Karpas-422 (cell line): ENCODE data around the gene SOAT2. TPM values are rescaled to one million over a fixed set of nuclear protein-coding genes. Genes with fewer than 3 reads are reported as not detected.

Source experiments
- DNase-seq: peaks from one replicate; pipeline ENCODE4 v3.0.0-alpha.2; 2015
- H2AFZ ChIP-seq: fragments of 200-600 bp; sonication (generic); 2 replicates; pipeline ENCODE4 v1.6.1; 2014; ENCODE audit warnings: antibody characterized with exemption, low read length, mixed read lengths
- H3K27ac ChIP-seq: fragments of 200-600 bp; sonication (generic); 2 replicates; pipeline ENCODE4 v1.5.1; 2014; ENCODE audit warnings: mild to moderate bottlenecking, low read length, moderate library complexity
- H3K27me3 ChIP-seq: fragments of 200-600 bp; sonication (generic); 2 replicates; pipeline ENCODE4 v1.6.1; 2014; ENCODE audit warnings: low read length, mixed read lengths
- H3K36me3 ChIP-seq: fragments of 200-600 bp; sonication (generic); 2 replicates; pipeline ENCODE4 v1.6.1; 2014; ENCODE audit warnings: low read length, mixed read lengths; ENCODE audit not compliant: insufficient read depth
- H3K4me1 ChIP-seq: fragments of 200-600 bp; sonication (generic); 2 replicates; pipeline ENCODE4 v1.6.1; 2014; ENCODE audit warnings: mild to moderate bottlenecking, low read length, mixed read lengths
- H3K4me2 ChIP-seq: fragments of 200-600 bp; sonication (generic); 2 replicates; pipeline ENCODE4 v1.6.1; 2014; ENCODE audit warnings: low read length, low read depth, mild to moderate bottlenecking; ENCODE audit not compliant: poor library complexity, severe bottlenecking
- H3K4me3 ChIP-seq: fragments of 200-600 bp; sonication (generic); 2 replicates; pipeline ENCODE4 v1.5.1; 2014; ENCODE audit warnings: mild to moderate bottlenecking, antibody characterized with exemption, low read length, mixed read lengths
- H3K79me2 ChIP-seq: fragments of 200-600 bp; sonication (generic); 2 replicates; pipeline ENCODE4 v1.6.1; 2014; ENCODE audit warnings: mild to moderate bottlenecking, low read length, mixed read lengths
- H3K9ac ChIP-seq: fragments of 200-600 bp; sonication (generic); 2 replicates; pipeline ENCODE4 v1.6.0; 2014; ENCODE audit warnings: low read length
- H3K9me2 ChIP-seq: fragments of 200-600 bp; sonication (generic), shearing (Covaris generic); replicated peaks from 2 replicates; pipeline ENCODE4 v1.6.0; 2014; ENCODE audit warnings: mild to moderate bottlenecking, low read length, moderate library complexity; ENCODE audit not compliant: insufficient read depth
- H3K9me3 ChIP-seq: fragments of 300-700, 200-600 bp; sonication (generic); 2 replicates; pipeline ENCODE4 v1.6.1; 2014; ENCODE audit warnings: low read length, mixed read lengths
- H4K20me1 ChIP-seq: fragments of 200-600 bp; sonication (generic); 2 replicates; pipeline ENCODE4 v1.6.1; 2014; ENCODE audit warnings: mild to moderate bottlenecking, antibody characterized with exemption, low read length, low read depth; ENCODE audit not compliant: insufficient read depth
- total RNA-seq: library from RNA; depleted of rRNA; stranded (reverse); fragments of >200 nt; shearing (Covaris generic); gene quantifications from 2 replicates; pipeline ENCODE4 v1.2.3, GENCODE V29; 2014; ENCODE audit warnings: low replicate concordance

SOAT2 gene
- total RNA-seq, 1 experiment from 2014 or later = not detected

- peak within 1 kb of the TSS; percentile 68 for H3K4me3 ChIP-seq
- H3K9me2 ChIP-seq = no peaks in the 10 kb centered on the region
- H3K79me2 ChIP-seq = no peaks in the 10 kb centered on the region
- peaks cover 26% of the 10 kb centered on the region for H3K4me1 ChIP-seq
- no peaks in the 10 kb centered on the region for H4K20me1 ChIP-seq
- no peaks in the 10 kb centered on the region for H3K9me3 ChIP-seq
- H3K4me2 ChIP-seq = peak within 1 kb of the TSS; percentile 76
- H3K27ac ChIP-seq = no peak within 1 kb of the TSS
- H2AFZ ChIP-seq = peak within 1 kb of the TSS; percentile 96
- no peaks in the 10 kb centered on the region for H3K36me3 ChIP-seq
- H3K27me3 ChIP-seq = 0 out of 2 replicates have a peak, but pooled peaks cover 3% of the 10 kb centered on the region
- peak within 1 kb of the TSS; percentile 69 for H3K9ac ChIP-seq
- DNase-seq = peak; percentile 78
These were observed 5.5 kb upstream of the SOAT2 start, which contains the start of gene IGFBP6 for GRCh38 chr12:53097564-53098353. TSS of gene IGFBP6 (plus strand) at chr12:53097667. CDS start at chr12:53097718, 51 bp downstream.

GRCh38 chr12:53098354-53098981, 4.8 kb upstream of the SOAT2 start:
- peak overlapping the region; percentile 76 for H3K4me2 ChIP-seq
- no peaks in the 10 kb centered on the region for H3K79me2 ChIP-seq
- H3K4me1 ChIP-seq = peaks cover 26% of the 10 kb centered on the region
- 0 out of 2 replicates have a peak, but pooled peaks cover 3% of the 10 kb centered on the region for H3K27me3 ChIP-seq
- H3K9me3 ChIP-seq = no peaks in the 10 kb centered on the region
- no peaks in the 10 kb centered on the region for H3K36me3 ChIP-seq
- no peaks in the 10 kb centered on the region for H3K9me2 ChIP-seq
- peak overlapping the region; percentile 96 for H2AFZ ChIP-seq
- H3K9ac ChIP-seq = peak overlapping the region; percentile 69
- no peaks in the 10 kb centered on the region for H4K20me1 ChIP-seq
- H3K27ac ChIP-seq = no peak overlapping the region
- no peak for DNase-seq
- H3K4me3 ChIP-seq = peak overlapping the region; percentile 68

GRCh38 chr12:53099071-53099882, 4.0 kb upstream of the SOAT2 start:
- DNase-seq = peak; percentile 92
- Histone ChIP-seq H3K4me3 (no peak overlapping the region), H3K27ac (no peak overlapping the region), H3K9me2 (no peaks in the 10 kb centered on the region), H4K20me1 (no peaks in the 10 kb centered on the region), H3K79me2 (no peaks in the 10 kb centered on the region), H3K4me2 (no peak overlapping the region), H3K27me3 (0 out of 2 replicates have a peak, but pooled peaks cover 3% of the 10 kb centered on the region), H3K36me3 (no peaks in the 10 kb centered on the region), H2AFZ (no peak overlapping the region), H3K9me3 (no peaks in the 10 kb centered on the region), H3K4me1 (peaks cover 26% of the 10 kb centered on the region), H3K9ac (no peak overlapping the region)

GRCh38 chr12:53100466-53101151, 2.7 kb upstream of the SOAT2 start:
- Histone ChIP-seq H3K27ac (no peak overlapping the region), H3K9me2 (no peaks in the 10 kb centered on the region), H3K79me2 (no peaks in the 10 kb centered on the region), H2AFZ (no peak overlapping the region), H3K9me3 (no peaks in the 10 kb centered on the region), H3K4me3 (no peak overlapping the region), H3K27me3 (0 out of 2 replicates have a peak, but pooled peaks cover 3% of the 10 kb centered on the region), H3K9ac (no peak overlapping the region), H3K4me1 (peaks cover 26% of the 10 kb centered on the region), H4K20me1 (no peaks in the 10 kb centered on the region), H3K36me3 (no peaks in the 10 kb centered on the region), H3K4me2 (no peak overlapping the region)
- DNase-seq = no peak

- Histone ChIP-seq H3K9me2 (no peaks in the 10 kb centered on the region), H3K27ac (no peak overlapping the region), H3K79me2 (no peaks in the 10 kb centered on the region), H3K9ac (no peak overlapping the region), H4K20me1 (no peaks in the 10 kb centered on the region), H3K4me2 (no peak overlapping the region), H3K9me3 (no peaks in the 10 kb centered on the region), H2AFZ (no peak overlapping the region), H3K4me3 (no peak overlapping the region), H3K36me3 (no peaks in the 10 kb centered on the region), H3K4me1 (peaks cover 26% of the 10 kb centered on the region), H3K27me3 (0 out of 2 replicates have a peak, but pooled peaks cover 3% of the 10 kb centered on the region)
- no peak for DNase-seq
These were observed 2.0 kb upstream of the SOAT2 start for GRCh38 chr12:53101266-53101665.

GRCh38 chr12:53101931-53102781, 1.1 kb upstream of the SOAT2 start:
- Histone ChIP-seq H2AFZ (no peak overlapping the region), H3K27me3 (0 out of 2 replicates have a peak, but pooled peaks cover 3% of the 10 kb centered on the region), H3K4me2 (no peak overlapping the region), H3K4me3 (no peak overlapping the region), H3K36me3 (no peaks in the 10 kb centered on the region), H3K27ac (no peak overlapping the region), H3K79me2 (no peaks in the 10 kb centered on the region), H3K4me1 (peaks cover 25% of the 10 kb centered on the region), H3K9ac (no peak overlapping the region), H3K9me2 (no peaks in the 10 kb centered on the region), H3K9me3 (no peaks in the 10 kb centered on the region), H4K20me1 (no peaks in the 10 kb centered on the region)
- DNase-seq = no peak

GRCh38 chr12:53103860-53104305, 597 bp downstream of the SOAT2 start:
- Histone ChIP-seq H3K27ac (no peak overlapping the region), H3K36me3 (no peaks in the 10 kb centered on the region), H3K9ac (no peak overlapping the region), H3K4me3 (no peak overlapping the region), H3K9me3 (no peaks in the 10 kb centered on the region), H3K79me2 (no peaks in the 10 kb centered on the region), H4K20me1 (no peaks in the 10 kb centered on the region), H3K9me2 (no peaks in the 10 kb centered on the region), H3K4me1 (peaks cover 7% of the 10 kb centered on the region; the same call in 1 of the 2 replicates), H2AFZ (no peak overlapping the region), H3K4me2 (no peak overlapping the region), H3K27me3 (no peaks in the 10 kb centered on the region)
- DNase-seq = no peak
